Neural cell (in vitro differentiated cells): ENCODE data around the gene HDAC5. TPM values are rescaled to one million over a fixed set of nuclear protein-coding genes. Genes with fewer than 3 reads are reported as not detected.

Experiments
- H2AFZ ChIP-seq: fragments of 200-600, 300-800 bp; sonication (generic), shearing (Covaris generic); 2 replicates; pipeline ENCODE4 v1.6.0; 2014; ENCODE audit warnings: low read depth, mild to moderate bottlenecking, antibody characterized with exemption, low read length, moderate library complexity
- H3F3A ChIP-seq: fragments of 200-600 bp; shearing (Covaris generic); 2 replicates; pipeline ENCODE4 v1.6.1; 2016; ENCODE audit warnings: mild to moderate bottlenecking, moderate library complexity, mixed read lengths, antibody characterized with exemption, low read length; ENCODE audit not compliant: insufficient read depth, poor library complexity, severe bottlenecking
- H3K27ac ChIP-seq: fragments of 200-600, 300-800 bp; sonication (generic), shearing (Covaris generic); 2 replicates; pipeline ENCODE4 v1.5.1; 2014; ENCODE audit warnings: mild to moderate bottlenecking, low read length, moderate library complexity
- H3K27me3 ChIP-seq: fragments of 300-800, 200-600 bp; sonication (generic), shearing (Covaris generic); 2 replicates; pipeline ENCODE4 v1.6.0; 2014; ENCODE audit warnings: mild to moderate bottlenecking, low read depth, low read length, moderate library complexity; ENCODE audit not compliant: insufficient read depth
- H3K36me3 ChIP-seq: fragments of 300-800, 200-600 bp; sonication (generic), shearing (Covaris generic); 2 replicates; pipeline ENCODE4 v1.5.1; 2014; ENCODE audit warnings: mild to moderate bottlenecking, antibody characterized with exemption, low read length, moderate library complexity; ENCODE audit not compliant: insufficient read depth
- H3K4me2 ChIP-seq: fragments of 300-800, 200-600 bp; sonication (generic), shearing (Covaris generic); 2 replicates; pipeline ENCODE4 v1.6.0; 2014; ENCODE audit warnings: mild to moderate bottlenecking, low read length
- H3K4me3 ChIP-seq: fragments of 300-800, 200-600 bp; sonication (generic), shearing (Covaris generic); 2 replicates; pipeline ENCODE4 v1.5.1; 2014; ENCODE audit warnings: mild to moderate bottlenecking, low read length, moderate library complexity
- H3K79me2 ChIP-seq: fragments of 200-600 bp; shearing (Covaris generic); replicated peaks from 2 replicates; pipeline ENCODE4 v1.6.0; 2014; ENCODE audit warnings: mild to moderate bottlenecking, low read length, moderate library complexity; ENCODE audit not compliant: insufficient read depth
- H3K9ac ChIP-seq: fragments of 300-800, 200-600 bp; sonication (generic), shearing (Covaris generic); 2 replicates; pipeline ENCODE4 v1.6.1; 2016; ENCODE audit warnings: mild to moderate bottlenecking, low read length, mixed read lengths
- H3K9me2 ChIP-seq: fragments of 200-600 bp; shearing (Covaris generic); 2 replicates; pipeline ENCODE4 v1.6.1; 2016; ENCODE audit warnings: mild to moderate bottlenecking, low read length, mixed read lengths; ENCODE audit not compliant: insufficient read depth
- H3K9me3 ChIP-seq: fragments of 200-600, 300-800 bp; sonication (generic), shearing (Covaris generic); 2 replicates; pipeline ENCODE4 v1.6.1; 2016; ENCODE audit warnings: mild to moderate bottlenecking, mixed run types, low read length, moderate library complexity, mixed read lengths
- H4K20me1 ChIP-seq: fragments of 200-600 bp; shearing (Covaris generic); 2 replicates; pipeline ENCODE4 v1.6.1; 2016; ENCODE audit warnings: mild to moderate bottlenecking, mixed run types; ENCODE audit not compliant: insufficient read depth
- CTCF ChIP-seq: fragments of 450-650 bp; IDR thresholded peaks from 2 replicates; pipeline ENCODE4 v1.5.1; 2014; ENCODE audit warnings: antibody characterized with exemption, mild to moderate bottlenecking, moderate library complexity; ENCODE audit not compliant: poor library complexity, severe bottlenecking
- EP300 ChIP-seq: fragments of 450-650 bp; conservative IDR thresholded peaks from 2 replicates; pipeline ENCODE4 v1.6.1; 2014; ENCODE audit warnings: antibody characterized with exemption, mild to moderate bottlenecking, moderate library complexity; ENCODE audit not compliant: poor library complexity, severe bottlenecking
- EZH2 ChIP-seq: fragments of 200-600, 300-800 bp; shearing (Covaris generic), sonication (generic); IDR thresholded peaks from 2 replicates; pipeline ENCODE4 v1.6.1; 2014; ENCODE audit warnings: antibody characterized with exemption, low read length, borderline replicate concordance, mild to moderate bottlenecking; ENCODE audit not compliant: insufficient read depth, poor library complexity, severe bottlenecking
- MXI1 ChIP-seq: fragments of 450-650 bp; conservative IDR thresholded peaks from 2 replicates; pipeline ENCODE4 v1.6.1; 2014; ENCODE audit warnings: antibody characterized with exemption, mild to moderate bottlenecking; ENCODE audit not compliant: poor library complexity, severe bottlenecking
- POLR2AphosphoS5 ChIP-seq: IDR thresholded peaks from 2 replicates; pipeline ENCODE4 v1.6.1; 2012
- RAD21 ChIP-seq: fragments of 450-650 bp; conservative IDR thresholded peaks from 2 replicates; pipeline ENCODE4 v1.6.1; 2014; ENCODE audit warnings: antibody characterized with exemption, mild to moderate bottlenecking, moderate library complexity
- REST ChIP-seq: IDR thresholded peaks from 2 replicates; pipeline ENCODE4 v1.6.1; 2012; ENCODE audit warnings: borderline replicate concordance
- SMC3 ChIP-seq: fragments of 450-650 bp; conservative IDR thresholded peaks from 2 replicates; pipeline ENCODE4 v1.6.1; 2014; ENCODE audit warnings: antibody characterized with exemption, mild to moderate bottlenecking, moderate library complexity; ENCODE audit not compliant: poor library complexity
- TAF1 ChIP-seq: IDR thresholded peaks from 2 replicates; pipeline ENCODE4 v1.6.1; 2012; ENCODE audit warnings: low read depth
- polyA plus RNA-seq: library from polyadenylated mRNA; depleted of rRNA; stranded (reverse); fragments of >200 nt; gene quantifications from 2 replicates; pipeline ENCODE4 v1.2.3, GENCODE V29; 2014

HDAC5 gene
- polyA plus RNA-seq, 1 donor from 2014 or later: 97.8 TPM

GRCh38 chr17:44170499-44171201, 47.2 kb upstream of the HDAC5 start, which contains the start of gene ASB16:
Gene ASB16, plus strand, starts transcription at chr17:44170704. Its CDS starts 86 bp downstream, at chr17:44170790.
- no peaks in the 10 kb centered on the region for H3K9me2 ChIP-seq
- H3K27me3 ChIP-seq: no peaks in the 10 kb centered on the region
- H3K79me2 ChIP-seq: no peaks in the 10 kb centered on the region
- H3K4me2 ChIP-seq: no peak within 1 kb of the TSS
- TF ChIP-seq POLR2AphosphoS5: no peak
- no peak for TF ChIP-seq EP300
- TF ChIP-seq TAF1: no peak
- no peak for TF ChIP-seq EZH2
- no peak for TF ChIP-seq REST
- TF ChIP-seq RAD21: no peak
- no peak for TF ChIP-seq MXI1
- no peak for TF ChIP-seq SMC3
- TF ChIP-seq CTCF: no peak
- no peak within 1 kb of the TSS for H3K27ac ChIP-seq
- no peak within 1 kb of the TSS for H3K4me3 ChIP-seq
- H2AFZ ChIP-seq: no peak within 1 kb of the TSS
- no peaks in the 10 kb centered on the region for H3K9me3 ChIP-seq
- no peaks in the 10 kb centered on the region for H3F3A ChIP-seq
- no peaks in the 10 kb centered on the region for H4K20me1 ChIP-seq
- H3K9ac ChIP-seq: peak within 1 kb of the TSS; percentile 2
- no peaks in the 10 kb centered on the region for H3K36me3 ChIP-seq

- H3K4me3 ChIP-seq: no peak overlapping the region
- TF ChIP-seq SMC3 (no peak), POLR2AphosphoS5 (no peak), RAD21 (no peak), MXI1 (no peak), EZH2 (no peak), CTCF (no peak), EP300 (no peak), REST (no peak), TAF1 (no peak)
- H3F3A ChIP-seq: no peaks in the 10 kb centered on the region
- no peaks in the 10 kb centered on the region for H3K9me2 ChIP-seq
- H3K27me3 ChIP-seq: no peaks in the 10 kb centered on the region
- H3K36me3 ChIP-seq: no peaks in the 10 kb centered on the region
- H3K27ac ChIP-seq: no peak overlapping the region
- H3K9ac ChIP-seq: peak overlapping the region; percentile 2
- H3K79me2 ChIP-seq: no peaks in the 10 kb centered on the region
- H2AFZ ChIP-seq: no peak overlapping the region
- H3K4me2 ChIP-seq: no peak overlapping the region
- no peaks in the 10 kb centered on the region for H3K9me3 ChIP-seq
- no peaks in the 10 kb centered on the region for H4K20me1 ChIP-seq
Observed at GRCh38 chr17:44170135-44170498, 46.7 kb upstream of the HDAC5 start.
